HepG2 (cell line): Measurements from ENCODE around the gene PEAK3. TPM values are rescaled to one million over a fixed set of nuclear protein-coding genes. Genes with fewer than 3 reads are reported as not detected.

Experiments used
- ATAC-seq: fragments of 200-7000 bp; cut with Tn5 transposase; 3 replicates; pipeline ENCODE4 v1.9.1; 2020; ENCODE audit warnings: mild to moderate bottlenecking, moderate library complexity
- BruUV-seq: library from RNA; stranded (reverse); fragments of 400-500 nt; replicated peaks from 2 replicates; lab custom pipeline; 2021; lab: Mats Ljungman, UMichigan
- CTCF ChIA-PET: fragments of 300-600 bp; formaldehyde crosslinking; extraction: SDS; loops from one replicate; lab custom pipeline; 2021; ENCODE audit warnings: low total read pairs, inconsistent platforms, low intra/inter-chr PET ratio; lab: Yijun Ruan, JAX
- POLR2A ChIA-PET: fragments of 350-600 bp; sonication (Branson Sonifier 250); formaldehyde crosslinking; loops from one replicate; lab custom pipeline; 2020; ENCODE audit warnings: antibody characterized with exemption, inconsistent platforms; lab: Yijun Ruan, JAX
- DNase-seq: peaks from one replicate; pipeline ENCODE4 v3.0.0-alpha.2; 2015; ENCODE audit warnings: low spot score
- FAIRE-seq: peaks from 3 replicates; lab custom pipeline; 2011; peaks lifted over from hg19 to GRCh38; lab: Jason Lieb, UNC
- H2AFZ ChIP-seq: one replicate; pipeline ENCODE4 v1.6.1; 2011; ENCODE audit warnings: low read length, inconsistent platforms
- H3K27ac ChIP-seq: fragments of 300-600 bp; 3 replicates; pipeline ENCODE4 v1.8.0; 2011; ENCODE audit warnings: mixed run types, mild to moderate bottlenecking, mixed read lengths, low read length, inconsistent platforms; ENCODE audit not compliant: insufficient read depth; ENCODE audit errors: extremely low read length
- H3K27me3 ChIP-seq, 2 experiments: fragments of 200-600 bp in 1 of 2; 2 replicates in 1 of 2; 3 replicates in 1 of 2; pipeline versions ENCODE4 v1.6.0 to v1.8.0; 2011; ENCODE audit warnings: low read length in 2 of 2, mild to moderate bottlenecking in 2 of 2, moderate library complexity in 2 of 2, inconsistent platforms in 1 of 2; ENCODE audit not compliant: insufficient read depth in 2 of 2, control insufficient read depth in 1 of 2
- H3K36me3 ChIP-seq, 2 experiments: fragments of 200-600 bp in 1 of 2; replicated peaks in 1 of 2; 2 replicates in 1 of 2; 3 replicates in 1 of 2; pipeline versions ENCODE4 v1.5.1 to v1.8.0; 2011; ENCODE audit warnings: low read length in 2 of 2, inconsistent platforms in 1 of 2; ENCODE audit not compliant: insufficient read depth in 2 of 2, control insufficient read depth in 1 of 2
- H3K4me1 ChIP-seq: 2 replicates; pipeline ENCODE4 v1.5.1; 2012; ENCODE audit warnings: low read length, inconsistent platforms; ENCODE audit not compliant: insufficient read depth
- H3K4me2 ChIP-seq: 2 replicates; pipeline ENCODE4 v1.6.0; 2011; ENCODE audit warnings: low read depth, low read length, inconsistent platforms
- H3K4me3 ChIP-seq, 3 experiments: fragments of 200-600 bp in 1 of 3; sonication (generic), shearing (Covaris generic) in 1 of 3; replicated peaks in 1 of 3; 2 replicates each; pipeline ENCODE4 v1.5.1; 2011 to 2016; ENCODE audit warnings: low read length in 3 of 3, inconsistent platforms in 2 of 3, low read depth in 2 of 3, mild to moderate bottlenecking in 2 of 3, control low read depth in 1 of 3, mixed read lengths in 1 of 3; ENCODE audit not compliant: insufficient read depth in 1 of 3
- H3K79me2 ChIP-seq: one replicate; pipeline ENCODE4 v1.6.1; 2011; ENCODE audit warnings: low read length, inconsistent platforms; ENCODE audit not compliant: insufficient read depth
- H3K9ac ChIP-seq: 2 replicates; pipeline ENCODE4 v1.6.0; 2011; ENCODE audit warnings: mild to moderate bottlenecking, low read depth, low read length, inconsistent platforms; ENCODE audit not compliant: insufficient read depth
- H3K9me3 ChIP-seq: 2 replicates; pipeline ENCODE4 v1.5.1; 2012; ENCODE audit warnings: mild to moderate bottlenecking, low read length
- H4K20me1 ChIP-seq: 2 replicates; pipeline ENCODE4 v1.6.0; 2011; ENCODE audit warnings: inconsistent platforms, mild to moderate bottlenecking, low read length, moderate library complexity; ENCODE audit not compliant: insufficient read depth
- ATF7-NPFF ChIP-seq: sonication (generic); formaldehyde crosslinking; IDR thresholded peaks from 2 replicates; pipeline ENCODE4 v1.8.1; 2023; ENCODE audit warnings: mild to moderate bottlenecking, low read depth, missing genetic modification reagents, moderate library complexity
- FOSL2 ChIP-seq: sonication (generic); formaldehyde crosslinking; IDR thresholded peaks from 2 replicates; pipeline ENCODE4 v1.4.0; 2020; ENCODE audit warnings: missing genetic modification reagents
- HDAC1 ChIP-seq: sonication (generic); formaldehyde crosslinking; IDR thresholded peaks from 2 replicates; pipeline ENCODE4 v1.5.1; 2020; ENCODE audit warnings: mild to moderate bottlenecking, missing genetic modification reagents
- KLF6 ChIP-seq: IDR thresholded peaks from 2 replicates; pipeline ENCODE4 v1.8.0; 2016; ENCODE audit warnings: missing biosample characterization, missing genetic modification reagents
- KMT2B ChIP-seq: IDR thresholded peaks from 2 replicates; pipeline ENCODE4 v1.6.1; 2016; ENCODE audit warnings: missing genetic modification reagents, missing compliant biosample characterization
- LCORL ChIP-seq, 2 experiments: fragments of 450-650 bp in 1 of 2; sonication (generic) in 1 of 2; formaldehyde crosslinking in 1 of 2; IDR thresholded peaks; 2 replicates each; pipeline versions ENCODE4 v1.5.0 to v1.6.1; 2017 to 2020; ENCODE audit warnings: antibody characterized with exemption in 1 of 2, missing genetic modification reagents in 1 of 2
- MYC ChIP-seq: sonication (generic); formaldehyde crosslinking; IDR thresholded peaks from 2 replicates; pipeline ENCODE4 v1.9.0; 2021; ENCODE audit warnings: missing genetic modification reagents, borderline replicate concordance
- NCOA2 ChIP-seq: sonication (generic); formaldehyde crosslinking; IDR thresholded peaks from 2 replicates; pipeline ENCODE4 v1.8.0; 2022; ENCODE audit warnings: inconsistent platforms
- PLRG1 ChIP-seq: fragments of 450-650 bp; conservative IDR thresholded peaks from 2 replicates; pipeline ENCODE4 v1.6.1; 2016
- SRY ChIP-seq: sonication (generic); formaldehyde crosslinking; IDR thresholded peaks from 2 replicates; pipeline ENCODE4 v1.8.0; 2022; ENCODE audit warnings: mild to moderate bottlenecking, missing genetic modification reagents
- TEAD2 ChIP-seq: sonication (generic); formaldehyde crosslinking; IDR thresholded peaks from 2 replicates; pipeline ENCODE4 v1.9.0; 2021; ENCODE audit warnings: missing genetic modification reagents
- ZNF20 ChIP-seq: sonication (generic); formaldehyde crosslinking; IDR thresholded peaks from 2 replicates; pipeline ENCODE4 v1.4.0; 2020; ENCODE audit warnings: mild to moderate bottlenecking, moderate library complexity, missing genetic modification reagents
- ZNF446 ChIP-seq: sonication (generic); formaldehyde crosslinking; IDR thresholded peaks from 2 replicates; pipeline ENCODE4 v1.5.0; 2020; ENCODE audit warnings: mild to moderate bottlenecking, missing genetic modification reagents
- ZNF543 ChIP-seq: sonication (generic); formaldehyde crosslinking; IDR thresholded peaks from 2 replicates; pipeline ENCODE4 v1.4.0; 2020; ENCODE audit warnings: mild to moderate bottlenecking, missing genetic modification reagents
- ZNF776 ChIP-seq: sonication (generic); formaldehyde crosslinking; IDR thresholded peaks from 2 replicates; pipeline ENCODE4 v1.4.0; 2020; ENCODE audit warnings: mild to moderate bottlenecking, missing genetic modification reagents
- ZNF883 ChIP-seq: sonication (generic); formaldehyde crosslinking; IDR thresholded peaks from 2 replicates; pipeline ENCODE4 v1.5.1; 2020; ENCODE audit warnings: mild to moderate bottlenecking, missing genetic modification reagents; ENCODE audit errors: not compliant biosample characterization
- WGBS: methylation state at CpG from one replicate; pipeline ENCODE4 v1.1.6; 2017; ENCODE audit warnings: low lambda C conversion rate; 5-methylcytosine and 5-hydroxymethylcytosine counted together
- in situ Hi-C: cut with HindIII; loops from 2 replicates; pipeline ENCODE4 v1.10.0; 2017; ENCODE audit warnings: low pct_unique_long_range_greater_than_20kb; ENCODE audit not compliant: extremely low pct_ligation_motif_present
- intact Hi-C: fragments of 100-400 bp; cut with micrococcal nuclease; formaldehyde crosslinking; loops from one replicate; pipeline ENCODE4 v1.10.0; 2022; ENCODE audit not compliant: unreplicated experiment
- polyA plus RNA-seq, 8 experiments: library from polyadenylated mRNA; depleted of rRNA in 3 of 8; stranded (reverse) in 7 of 8; unstranded in 1 of 8; fragments of >200 nt; fragmentation: Illumina TruSeq in 4 of 8; extraction: Trizol in 4 of 8; gene quantifications; 2 replicates each; pipeline versions ENCODE4 v1.2.1 to v1.2.3, GENCODE V29; 2011 to 2016; ENCODE audit warnings: low read depth in 4 of 8, missing spikeins in 1 of 8, mixed read lengths in 1 of 8; ENCODE audit not compliant: insufficient read depth in 1 of 8
- total RNA-seq, 5 experiments: library from RNA; depleted of rRNA; stranded (reverse); fragments of >200 nt; fragmentation: Illumina TruSeq; extraction: Trizol; gene quantifications; 2 replicates each; pipeline ENCODE4 v1.2.3, GENCODE V29; 2016; ENCODE audit warnings: low read depth in 1 of 5
- TF ChIP-seq, protein P1 (sequence below): sonication (generic); formaldehyde crosslinking; IDR thresholded peaks from 2 replicates; pipeline ENCODE4 v1.8.0; 2022; ENCODE audit warnings: missing genetic modification reagents, low read depth, mild to moderate bottlenecking, borderline replicate concordance
- TF ChIP-seq, protein P2 (sequence below): sonication (generic); formaldehyde crosslinking; IDR thresholded peaks from 2 replicates; pipeline ENCODE4 v1.4.0; 2020; ENCODE audit warnings: missing genetic modification reagents, borderline replicate concordance
- TF ChIP-seq, protein P3 (sequence below): sonication (generic); formaldehyde crosslinking; IDR thresholded peaks from 2 replicates; pipeline ENCODE4 v1.5.0; 2020; ENCODE audit warnings: missing genetic modification reagents
- TF ChIP-seq, protein P4 (sequence below): sonication (generic); formaldehyde crosslinking; IDR thresholded peaks from 2 replicates; pipeline ENCODE4 v1.9.0; 2021; ENCODE audit warnings: missing genetic modification reagents, borderline replicate concordance

PEAK3 gene
- total and polyA plus RNA-seq, 2 of the 13 experiments (the other 11 are each of a cell fraction or from before 2014, with no cell fraction given) = not detected

DNA sequence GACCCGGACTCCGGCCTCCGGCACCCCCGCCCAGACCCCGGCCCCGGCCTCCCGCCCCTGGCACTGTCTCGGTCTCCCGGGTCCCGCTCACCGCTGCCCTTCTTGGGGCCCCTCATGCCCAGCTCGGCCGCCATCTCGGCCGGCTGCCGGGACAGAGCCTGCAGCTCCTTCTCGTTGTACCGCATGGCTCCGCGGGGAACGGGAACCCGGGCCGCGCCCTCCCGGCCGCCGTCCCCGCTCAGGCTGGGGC lies 46.0 kb downstream of the PEAK3 start (continued):
- TF ChIP-seq, protein P1, sequence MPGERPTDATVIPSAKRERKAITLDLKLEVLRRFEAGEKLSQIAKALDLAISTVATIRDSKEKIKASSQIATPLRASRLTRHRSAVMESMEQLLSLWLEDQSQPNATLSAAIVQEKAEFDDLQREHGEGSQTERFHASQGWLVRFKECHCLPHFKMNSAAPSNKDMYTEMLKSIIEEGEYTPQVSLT (CRISPR knock-in tag) = no peak

DNA sequence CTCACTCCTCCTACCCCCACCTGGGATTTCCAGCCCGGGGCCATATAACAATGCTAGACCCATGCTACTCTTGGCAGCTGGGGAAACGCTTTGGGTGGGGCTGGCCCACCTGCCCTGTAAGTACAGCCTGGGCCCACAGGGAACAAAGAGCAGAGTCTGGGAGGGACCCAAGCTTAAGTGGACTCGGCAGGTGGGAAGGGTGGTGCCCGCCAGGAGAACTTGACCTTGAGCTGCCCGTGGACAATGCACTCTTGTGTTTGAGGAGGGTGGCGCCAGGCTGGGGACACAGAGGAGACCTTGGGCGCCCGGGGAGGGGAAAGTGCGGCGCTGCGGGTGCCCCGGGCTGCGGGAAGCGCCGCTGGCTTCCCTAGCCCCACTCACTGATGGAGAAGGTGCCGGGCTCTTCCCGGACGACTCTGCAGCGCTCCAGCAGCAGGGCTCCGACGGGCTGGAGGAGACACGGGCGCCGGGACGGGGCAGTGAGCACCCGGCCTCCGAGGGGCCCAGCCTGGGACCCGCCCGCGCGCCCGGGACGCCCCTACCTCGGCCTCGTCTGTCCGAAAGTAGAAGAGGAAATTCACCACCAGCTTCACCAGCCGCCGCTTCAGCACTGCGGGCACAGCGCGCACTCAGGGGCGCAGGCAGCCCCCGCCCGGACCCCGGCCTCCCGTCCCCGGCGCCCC lies 46.5 kb downstream of the PEAK3 start:
- in situ Hi-C loops (loop anchor here (10.0 kb wide), 1 partner anchor 79 kb away; no protein-coding TSS in a partner anchor), intact Hi-C loops (loop anchor here (5.0 to 10.0 kb wide), 3 partner anchors 37 to 81 kb away; partner anchors contain the start of gene AP3D1)
- Histone ChIP-seq H3K27me3 (no peaks in the 10 kb centered on the region), H3K4me2 (peak overlapping the region; percentile 98), H3K36me3 (peaks cover 10 to 12% of the 10 kb centered on the region in 2 experiments; a peak in 4 of 5 replicates), H3K4me1 (peaks cover 65% of the 10 kb centered on the region), H3K27ac (peak overlapping the region; percentile 97), H4K20me1 (peaks cover 35% of the 10 kb centered on the region), H3K79me2 (peaks cover 43% of the 10 kb centered on the region), H3K4me3 (peak overlapping the region; percentile 83 to 92 (median 87)), H2AFZ (no peak overlapping the region), H3K9me3 (no peaks in the 10 kb centered on the region), H3K9ac (peak overlapping the region; percentile 79)
- FAIRE-seq = peak; percentile 58
- ChIA-PET CTCF (interaction anchor here (1.1 to 2.4 kb wide), 5 partner anchors 19 to 80 kb away, joined by 3 to 17 read pairs (median 7); no protein-coding TSS in a partner anchor), POLR2A (interaction anchor here (0.6 to 2.1 kb wide), 23 partner anchors 8 to 175 kb away, joined by 3 to 12 read pairs (median 5); partner anchors contain the start of genes AP3D1 and DOT1L)
- ATAC-seq = peak; percentile 49
- DNase-seq = peak; percentile 85
- no TSS peak for BruUV-seq
- 0% methylated on average over 4 of the region's 48 CpGs for WGBS
- TF ChIP-seq TEAD2 (CRISPR knock-in tag) (no peak), PLRG1 (no peak), ZNF20 (no peak), FOSL2 (CRISPR knock-in tag) (peak; percentile 43; the same call in 1 of the 2 replicates), ZNF883 (no peak), MYC (CRISPR knock-in tag) (peak; percentile 29), ZNF776 (CRISPR knock-in tag) (no peak), ZNF446 (CRISPR knock-in tag) (no peak), HDAC1 (CRISPR knock-in tag) (peak; percentile 62), NCOA2 (CRISPR knock-in tag) (peak; percentile 40; the same call in 1 of the 2 replicates), LCORL (IDR thresholded peaks at IDR 0.05) (no peak), LCORL (CRISPR knock-in tag; IDR thresholded peaks at IDR 0.05) (peak; percentile 61), KMT2B (CRISPR knock-in tag) (no peak; the same call in 1 of the 2 replicates), SRY (CRISPR knock-in tag) (no peak), ATF7-NPFF (CRISPR knock-in tag) (0 out of 2 replicates have a peak, but pooled peaks have one; percentile 48), KLF6 (CRISPR knock-in tag) (peak; percentile 66; the same call in 1 of the 2 replicates), ZNF543 (no peak)
- TF ChIP-seq, protein P2, sequence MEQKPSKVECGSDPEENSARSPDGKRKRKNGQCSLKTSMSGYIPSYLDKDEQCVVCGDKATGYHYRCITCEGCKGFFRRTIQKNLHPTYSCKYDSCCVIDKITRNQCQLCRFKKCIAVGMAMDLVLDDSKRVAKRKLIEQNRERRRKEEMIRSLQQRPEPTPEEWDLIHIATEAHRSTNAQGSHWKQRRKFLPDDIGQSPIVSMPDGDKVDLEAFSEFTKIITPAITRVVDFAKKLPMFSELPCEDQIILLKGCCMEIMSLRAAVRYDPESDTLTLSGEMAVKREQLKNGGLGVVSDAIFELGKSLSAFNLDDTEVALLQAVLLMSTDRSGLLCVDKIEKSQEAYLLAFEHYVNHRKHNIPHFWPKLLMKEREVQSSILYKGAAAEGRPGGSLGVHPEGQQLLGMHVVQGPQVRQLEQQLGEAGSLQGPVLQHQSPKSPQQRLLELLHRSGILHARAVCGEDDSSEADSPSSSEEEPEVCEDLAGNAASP (CRISPR knock-in tag) = peak; percentile 70; the same call in 1 of the 2 replicates
- TF ChIP-seq, protein P3, sequence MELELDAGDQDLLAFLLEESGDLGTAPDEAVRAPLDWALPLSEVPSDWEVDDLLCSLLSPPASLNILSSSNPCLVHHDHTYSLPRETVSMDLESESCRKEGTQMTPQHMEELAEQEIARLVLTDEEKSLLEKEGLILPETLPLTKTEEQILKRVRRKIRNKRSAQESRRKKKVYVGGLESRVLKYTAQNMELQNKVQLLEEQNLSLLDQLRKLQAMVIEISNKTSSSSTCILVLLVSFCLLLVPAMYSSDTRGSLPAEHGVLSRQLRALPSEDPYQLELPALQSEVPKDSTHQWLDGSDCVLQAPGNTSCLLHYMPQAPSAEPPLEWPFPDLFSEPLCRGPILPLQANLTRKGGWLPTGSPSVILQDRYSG (CRISPR knock-in tag) = no peak
- TF ChIP-seq, protein P4, sequence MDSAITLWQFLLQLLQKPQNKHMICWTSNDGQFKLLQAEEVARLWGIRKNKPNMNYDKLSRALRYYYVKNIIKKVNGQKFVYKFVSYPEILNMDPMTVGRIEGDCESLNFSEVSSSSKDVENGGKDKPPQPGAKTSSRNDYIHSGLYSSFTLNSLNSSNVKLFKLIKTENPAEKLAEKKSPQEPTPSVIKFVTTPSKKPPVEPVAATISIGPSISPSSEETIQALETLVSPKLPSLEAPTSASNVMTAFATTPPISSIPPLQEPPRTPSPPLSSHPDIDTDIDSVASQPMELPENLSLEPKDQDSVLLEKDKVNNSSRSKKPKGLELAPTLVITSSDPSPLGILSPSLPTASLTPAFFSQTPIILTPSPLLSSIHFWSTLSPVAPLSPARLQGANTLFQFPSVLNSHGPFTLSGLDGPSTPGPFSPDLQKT = no peak
